Lower leg skin (tissue), 4 donors: Measurements from ENCODE around the gene TAF5. TPM values are rescaled to one million over a fixed set of nuclear protein-coding genes. Genes with fewer than 3 reads are reported as not detected.
A peak's percentile ranks its signal among the peaks of the same experiment; 100 is the strongest.
"Not testable (repeated sequence)": the region's sequence is repeated elsewhere in the genome, so short reads cannot be mapped to it uniquely, and the experiment has no call there.

Source experiments
- DNase-seq, 2 donors: peaks; one replicate each; pipeline ENCODE4 v3.0.0-alpha.2; 2019; ENCODE audit warnings: low spot score in 2 of 2
- H3K4me3 ChIP-seq: fragments of 200-600 bp; sonication (generic); 2 replicates; pipeline ENCODE4 v1.5.1; 2017; ENCODE audit warnings: mild to moderate bottlenecking, low read depth; ENCODE audit not compliant: poor library complexity, severe bottlenecking
- POLR2A ChIP-seq, 2 donors: fragments of 450-650 bp; IDR thresholded peaks; one replicate each; pipeline ENCODE4 v1.6.1; 2016 to 2017; ENCODE audit warnings: antibody characterized with exemption in 2 of 2, mild to moderate bottlenecking in 1 of 2, moderate library complexity in 1 of 2
- WGBS, 2 donors: methylation state at CpG; one replicate each; pipeline ENCODE4 v1.1.5; 2018; 5-methylcytosine and 5-hydroxymethylcytosine counted together
- intact Hi-C: fragments of 100-400 bp; cut with DNase I; formaldehyde crosslinking; loops from one replicate; pipeline ENCODE4 v1.15.0; 2023; ENCODE audit warnings: low total_unique reads
- total RNA-seq, 4 donors: library from RNA; depleted of rRNA; stranded (reverse); fragments of >200 nt; gene quantifications; one replicate each; pipeline ENCODE4 v1.1.0, GENCODE V29; 2016
- TF ChIP-seq, protein P1 (sequence below), 3 donors: fragments of 450-650 bp; IDR thresholded peaks; one replicate each; pipeline ENCODE4 v1.5.1; 2016; ENCODE audit warnings: antibody characterized with exemption in 3 of 3, mild to moderate bottlenecking in 3 of 3, moderate library complexity in 2 of 3

Gene TAF5
- total RNA-seq, 4 donors from 2014 or later = 4.1 to 8.9 (median 6.1) TPM

GRCh38 chr10:103416436-103417147 lies 48.8 kb downstream of the TAF5 start:
- intact Hi-C loops = loop anchor here (5.0 kb wide), 1 partner anchor 71 kb away; no protein-coding TSS in a partner anchor
- no peak overlapping the region for H3K4me3 ChIP-seq
- no peak for TF ChIP-seq POLR2A (IDR thresholded peaks at IDR 0.05)
- TF ChIP-seq, protein P1, sequence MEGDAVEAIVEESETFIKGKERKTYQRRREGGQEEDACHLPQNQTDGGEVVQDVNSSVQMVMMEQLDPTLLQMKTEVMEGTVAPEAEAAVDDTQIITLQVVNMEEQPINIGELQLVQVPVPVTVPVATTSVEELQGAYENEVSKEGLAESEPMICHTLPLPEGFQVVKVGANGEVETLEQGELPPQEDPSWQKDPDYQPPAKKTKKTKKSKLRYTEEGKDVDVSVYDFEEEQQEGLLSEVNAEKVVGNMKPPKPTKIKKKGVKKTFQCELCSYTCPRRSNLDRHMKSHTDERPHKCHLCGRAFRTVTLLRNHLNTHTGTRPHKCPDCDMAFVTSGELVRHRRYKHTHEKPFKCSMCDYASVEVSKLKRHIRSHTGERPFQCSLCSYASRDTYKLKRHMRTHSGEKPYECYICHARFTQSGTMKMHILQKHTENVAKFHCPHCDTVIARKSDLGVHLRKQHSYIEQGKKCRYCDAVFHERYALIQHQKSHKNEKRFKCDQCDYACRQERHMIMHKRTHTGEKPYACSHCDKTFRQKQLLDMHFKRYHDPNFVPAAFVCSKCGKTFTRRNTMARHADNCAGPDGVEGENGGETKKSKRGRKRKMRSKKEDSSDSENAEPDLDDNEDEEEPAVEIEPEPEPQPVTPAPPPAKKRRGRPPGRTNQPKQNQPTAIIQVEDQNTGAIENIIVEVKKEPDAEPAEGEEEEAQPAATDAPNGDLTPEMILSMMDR (IDR thresholded peaks at IDR 0.05) = peak in 1 of 3 donors; percentile 5
- 47 to 48% methylated on average over 8 of the region's 8 CpGs for whole genome bisulfite sequencing, 2 donors
- peak in 1 of 2 donors; percentile 75 for DNase-seq

- H3K4me3 ChIP-seq, DNase-seq: not testable (repeated sequence)
- intact Hi-C loops = loop anchor here (5.0 kb wide), 1 partner anchor 70 kb away; no protein-coding TSS in a partner anchor
- TF ChIP-seq, protein P1 (IDR thresholded peaks at IDR 0.05) = peak in 1 of 3 donors; percentile 1
- 90 to 91% methylated on average over 5 of the region's 5 CpGs for WGBS, 2 donors
Measured at GRCh38 chr10:103417148-103417469, 49.3 kb downstream of the TAF5 start.

GRCh38 chr10:103417601-103418000 lies 49.8 kb downstream of the TAF5 start:
- 82 to 88% methylated on average over 5 of the region's 5 CpGs for WGBS, 2 donors
- intact Hi-C loops = loop anchor here (5.0 kb wide), 1 partner anchor 70 kb away; no protein-coding TSS in a partner anchor
- DNase-seq = no peak
- no peak for TF ChIP-seq POLR2A (IDR thresholded peaks at IDR 0.05)
- TF ChIP-seq, protein P1 (IDR thresholded peaks at IDR 0.05) = no peak
- H3K4me3 ChIP-seq = no peak overlapping the region

GRCh38 chr10:103419101-103419500 lies 51.3 kb downstream of the TAF5 start:
- intact Hi-C loops = loop anchor here (5.0 kb wide), 1 partner anchor 68 kb away; no protein-coding TSS in a partner anchor
- WGBS, 2 donors = 98% methylated on average over 4 of the region's 4 CpGs

GRCh38 chr10:103423748-103424147 lies 56.0 kb downstream of the TAF5 start:
- H3K4me3 ChIP-seq = no peak overlapping the region
- whole genome bisulfite sequencing, 2 donors = 66 to 81% methylated on average over 5 of the region's 5 CpGs
- intact Hi-C loops = no loop called here
- no peak for TF ChIP-seq POLR2A (IDR thresholded peaks at IDR 0.05)
- TF ChIP-seq, protein P1 (IDR thresholded peaks at IDR 0.05) = no peak
- DNase-seq = no peak

More at GRCh38 chr10:103419101-103419500, 51.3 kb downstream of the TAF5 start:
- DNase-seq = no peak
- H3K4me3 ChIP-seq = no peak overlapping the region
- no peak for TF ChIP-seq POLR2A (IDR thresholded peaks at IDR 0.05)
- TF ChIP-seq, protein P1 (IDR thresholded peaks at IDR 0.05) = no peak
